ENCODE results near the gene CCDC178.
"Not testable (repeated sequence)": the region's sequence is repeated elsewhere in the genome, so short reads cannot be mapped to it uniquely, and the experiment has no call there.

The CCDC178 gene

DNA sequence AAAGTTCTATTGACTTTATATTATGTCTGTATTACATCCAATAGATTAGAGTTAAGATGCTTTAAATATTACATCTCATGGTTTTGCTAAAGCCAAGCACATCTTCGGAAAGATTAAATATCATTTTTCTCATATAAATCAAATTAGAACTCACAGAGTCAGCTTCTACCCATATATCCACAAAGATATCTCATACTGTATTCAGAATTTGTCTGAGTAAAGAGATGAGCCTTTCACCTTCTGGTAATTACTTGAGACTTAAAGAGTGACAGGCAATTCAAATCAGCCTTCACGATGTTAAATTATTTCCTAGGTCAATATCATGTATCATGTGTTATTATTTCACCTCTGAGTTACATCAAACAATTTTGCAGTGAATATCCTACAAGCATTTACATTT lies 13.0 kb downstream of the CCDC178 start:
- H3K27ac ChIP-seq (replicated peaks), result no peak overlapping the region
- no peak for DNase-seq (ENCODE audit: low read depth in 1 of 2, low spot score in 1 of 2)
- TF ChIP-seq, protein P1, sequence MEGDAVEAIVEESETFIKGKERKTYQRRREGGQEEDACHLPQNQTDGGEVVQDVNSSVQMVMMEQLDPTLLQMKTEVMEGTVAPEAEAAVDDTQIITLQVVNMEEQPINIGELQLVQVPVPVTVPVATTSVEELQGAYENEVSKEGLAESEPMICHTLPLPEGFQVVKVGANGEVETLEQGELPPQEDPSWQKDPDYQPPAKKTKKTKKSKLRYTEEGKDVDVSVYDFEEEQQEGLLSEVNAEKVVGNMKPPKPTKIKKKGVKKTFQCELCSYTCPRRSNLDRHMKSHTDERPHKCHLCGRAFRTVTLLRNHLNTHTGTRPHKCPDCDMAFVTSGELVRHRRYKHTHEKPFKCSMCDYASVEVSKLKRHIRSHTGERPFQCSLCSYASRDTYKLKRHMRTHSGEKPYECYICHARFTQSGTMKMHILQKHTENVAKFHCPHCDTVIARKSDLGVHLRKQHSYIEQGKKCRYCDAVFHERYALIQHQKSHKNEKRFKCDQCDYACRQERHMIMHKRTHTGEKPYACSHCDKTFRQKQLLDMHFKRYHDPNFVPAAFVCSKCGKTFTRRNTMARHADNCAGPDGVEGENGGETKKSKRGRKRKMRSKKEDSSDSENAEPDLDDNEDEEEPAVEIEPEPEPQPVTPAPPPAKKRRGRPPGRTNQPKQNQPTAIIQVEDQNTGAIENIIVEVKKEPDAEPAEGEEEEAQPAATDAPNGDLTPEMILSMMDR (IDR thresholded peaks at IDR 0.05; ENCODE audit: insufficient read depth, low read length), result no peak
- TF ChIP-seq GABPA (IDR thresholded peaks at IDR 0.05; ENCODE audit: low read depth) (no peak), SPI1 (IDR thresholded peaks at IDR 0.05; ENCODE audit: borderline replicate concordance, low read depth) (no peak), POLR2AphosphoS5 (IDR thresholded peaks at IDR 0.05; ENCODE audit: low read depth) (no peak)
- TF ChIP-seq, protein P2, sequence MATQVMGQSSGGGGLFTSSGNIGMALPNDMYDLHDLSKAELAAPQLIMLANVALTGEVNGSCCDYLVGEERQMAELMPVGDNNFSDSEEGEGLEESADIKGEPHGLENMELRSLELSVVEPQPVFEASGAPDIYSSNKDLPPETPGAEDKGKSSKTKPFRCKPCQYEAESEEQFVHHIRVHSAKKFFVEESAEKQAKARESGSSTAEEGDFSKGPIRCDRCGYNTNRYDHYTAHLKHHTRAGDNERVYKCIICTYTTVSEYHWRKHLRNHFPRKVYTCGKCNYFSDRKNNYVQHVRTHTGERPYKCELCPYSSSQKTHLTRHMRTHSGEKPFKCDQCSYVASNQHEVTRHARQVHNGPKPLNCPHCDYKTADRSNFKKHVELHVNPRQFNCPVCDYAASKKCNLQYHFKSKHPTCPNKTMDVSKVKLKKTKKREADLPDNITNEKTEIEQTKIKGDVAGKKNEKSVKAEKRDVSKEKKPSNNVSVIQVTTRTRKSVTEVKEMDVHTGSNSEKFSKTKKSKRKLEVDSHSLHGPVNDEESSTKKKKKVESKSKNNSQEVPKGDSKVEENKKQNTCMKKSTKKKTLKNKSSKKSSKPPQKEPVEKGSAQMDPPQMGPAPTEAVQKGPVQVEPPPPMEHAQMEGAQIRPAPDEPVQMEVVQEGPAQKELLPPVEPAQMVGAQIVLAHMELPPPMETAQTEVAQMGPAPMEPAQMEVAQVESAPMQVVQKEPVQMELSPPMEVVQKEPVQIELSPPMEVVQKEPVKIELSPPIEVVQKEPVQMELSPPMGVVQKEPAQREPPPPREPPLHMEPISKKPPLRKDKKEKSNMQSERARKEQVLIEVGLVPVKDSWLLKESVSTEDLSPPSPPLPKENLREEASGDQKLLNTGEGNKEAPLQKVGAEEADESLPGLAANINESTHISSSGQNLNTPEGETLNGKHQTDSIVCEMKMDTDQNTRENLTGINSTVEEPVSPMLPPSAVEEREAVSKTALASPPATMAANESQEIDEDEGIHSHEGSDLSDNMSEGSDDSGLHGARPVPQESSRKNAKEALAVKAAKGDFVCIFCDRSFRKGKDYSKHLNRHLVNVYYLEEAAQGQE (IDR thresholded peaks at IDR 0.05; ENCODE audit: insufficient replicate concordance, low read depth), result no peak
- no peaks in the 10 kb centered on the region for H3K27me3 ChIP-seq (ENCODE audit: insufficient read depth, poor library complexity, severe bottlenecking)
- no peak overlapping the region for H3K4me3 ChIP-seq (replicated peaks; ENCODE audit: insufficient read depth, low read length)

DNA sequence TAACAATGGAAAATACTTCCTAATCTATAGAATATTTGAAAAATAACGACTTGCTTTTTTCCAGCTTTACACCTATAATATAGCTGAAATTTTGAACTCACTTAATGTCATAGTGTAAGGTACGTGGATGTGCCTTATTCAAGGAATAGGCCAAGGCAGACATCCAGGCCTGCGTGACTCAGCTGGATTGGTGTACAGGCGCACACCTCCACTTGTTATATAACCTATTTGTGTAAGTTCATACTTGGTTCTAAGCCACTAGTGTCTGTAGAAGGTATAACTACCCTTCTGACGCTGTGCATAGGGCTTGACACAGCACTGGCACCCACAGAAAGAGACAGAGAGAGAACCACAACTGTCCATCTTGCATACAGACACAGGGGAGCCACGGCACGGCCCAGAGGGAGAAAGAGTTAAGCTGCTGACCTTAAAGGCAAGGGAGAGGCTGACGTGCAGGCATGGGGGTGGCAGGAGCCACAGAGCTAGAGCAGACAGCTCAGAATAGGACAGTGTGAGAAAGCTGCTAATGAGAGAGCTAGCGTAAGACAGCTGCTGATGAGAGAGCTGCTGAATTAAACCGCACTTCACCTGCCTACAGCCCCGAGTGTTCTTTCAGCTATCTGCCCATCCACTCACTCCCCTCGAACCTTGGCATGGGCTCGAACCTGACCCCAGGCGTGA lies 16.1 kb downstream of the CCDC178 start:
- Histone ChIP-seq H3K27me3 (ENCODE audit: insufficient read depth, poor library complexity, severe bottlenecking) (no peaks in the 10 kb centered on the region), H3K27ac (replicated peaks) (no peak overlapping the region), H3K4me3 (replicated peaks; ENCODE audit: insufficient read depth, low read length) (no peak overlapping the region)
- TF ChIP-seq, protein P2 (IDR thresholded peaks at IDR 0.05; ENCODE audit: insufficient replicate concordance, low read depth), result no peak
- TF ChIP-seq GABPA (IDR thresholded peaks at IDR 0.05; ENCODE audit: low read depth) (no peak), POLR2AphosphoS5 (IDR thresholded peaks at IDR 0.05; ENCODE audit: low read depth) (no peak), SPI1 (IDR thresholded peaks at IDR 0.05; ENCODE audit: borderline replicate concordance, low read depth) (no peak)
- TF ChIP-seq, protein P1 (IDR thresholded peaks at IDR 0.05; ENCODE audit: insufficient read depth, low read length), result no peak
- DNase-seq (ENCODE audit: low read depth in 1 of 2, low spot score in 1 of 2), result no peak

DNA sequence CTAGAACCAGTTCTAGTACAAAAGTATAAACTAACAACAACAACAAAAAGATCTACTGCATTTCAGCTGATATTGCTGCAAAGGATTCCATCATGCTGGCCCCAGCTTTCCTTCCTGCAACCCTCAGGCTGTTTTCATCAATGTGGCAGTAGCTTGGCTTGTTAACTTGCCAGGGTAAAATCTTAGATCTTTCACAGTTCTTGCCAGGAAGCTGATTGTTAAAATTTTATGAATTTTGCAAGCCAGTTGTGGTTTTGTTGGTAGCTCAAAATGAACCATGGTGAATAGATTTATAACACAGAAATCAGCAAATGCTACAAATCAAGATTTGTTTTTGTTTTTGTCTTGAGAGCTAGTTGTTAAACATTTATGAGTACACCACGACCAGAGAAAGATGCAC lies 19.3 kb downstream of the CCDC178 start:
- no peak for TF ChIP-seq GABPA (IDR thresholded peaks at IDR 0.05; ENCODE audit: low read depth)
- TF ChIP-seq SPI1 (IDR thresholded peaks at IDR 0.05; ENCODE audit: borderline replicate concordance, low read depth), result no peak
- Histone ChIP-seq H3K27ac (replicated peaks) (no peak overlapping the region), H3K4me3 (replicated peaks; ENCODE audit: insufficient read depth, low read length) (no peak overlapping the region), H3K27me3 (ENCODE audit: insufficient read depth, poor library complexity, severe bottlenecking) (no peaks in the 10 kb centered on the region)
- DNase-seq (ENCODE audit: low read depth in 1 of 2, low spot score in 1 of 2), result no peak

DNA sequence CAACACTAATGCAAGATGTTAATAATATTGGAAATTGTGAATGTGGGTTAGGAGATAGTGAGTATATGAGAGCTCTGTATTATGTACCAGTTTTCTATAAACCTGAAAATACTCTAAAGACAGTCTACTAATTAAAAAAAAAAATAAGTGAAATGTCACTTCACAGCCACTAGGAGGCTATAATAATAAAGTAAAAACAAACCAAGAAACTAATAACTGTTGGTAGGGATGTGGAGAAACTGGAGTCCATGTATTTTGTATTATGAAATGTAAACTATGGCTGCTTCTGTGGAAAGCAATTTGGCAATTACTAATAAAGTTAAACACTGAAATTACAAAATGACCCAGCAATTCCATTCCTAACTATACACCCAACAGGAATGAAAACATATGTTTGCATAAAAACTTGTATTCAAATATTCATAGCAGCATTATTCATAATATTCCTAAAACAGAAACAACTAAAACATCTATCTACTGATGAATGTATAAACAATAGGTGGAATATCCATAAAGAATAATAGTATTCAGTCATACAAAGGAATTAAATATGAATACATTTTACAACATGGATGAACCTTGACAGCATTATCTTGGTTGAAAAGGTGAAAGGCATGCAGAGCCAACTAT lies 36.2 kb downstream of the CCDC178 start:
- TF ChIP-seq GABPA (IDR thresholded peaks at IDR 0.05; ENCODE audit: low read depth) (no peak), POLR2AphosphoS5 (IDR thresholded peaks at IDR 0.05; ENCODE audit: low read depth) (no peak)
- TF ChIP-seq, protein P1 (IDR thresholded peaks at IDR 0.05; ENCODE audit: insufficient read depth, low read length), result peak; percentile 9
- TF ChIP-seq, protein P2 (IDR thresholded peaks at IDR 0.05; ENCODE audit: insufficient replicate concordance, low read depth), result no peak
- Histone ChIP-seq H3K4me3 (replicated peaks; ENCODE audit: insufficient read depth, low read length) (no peak overlapping the region), H3K27ac (replicated peaks) (no peak overlapping the region), H3K27me3 (ENCODE audit: insufficient read depth, poor library complexity, severe bottlenecking) (no peaks in the 10 kb centered on the region)
- DNase-seq (ENCODE audit: low read depth in 1 of 2, low spot score in 1 of 2), result no peak

DNA sequence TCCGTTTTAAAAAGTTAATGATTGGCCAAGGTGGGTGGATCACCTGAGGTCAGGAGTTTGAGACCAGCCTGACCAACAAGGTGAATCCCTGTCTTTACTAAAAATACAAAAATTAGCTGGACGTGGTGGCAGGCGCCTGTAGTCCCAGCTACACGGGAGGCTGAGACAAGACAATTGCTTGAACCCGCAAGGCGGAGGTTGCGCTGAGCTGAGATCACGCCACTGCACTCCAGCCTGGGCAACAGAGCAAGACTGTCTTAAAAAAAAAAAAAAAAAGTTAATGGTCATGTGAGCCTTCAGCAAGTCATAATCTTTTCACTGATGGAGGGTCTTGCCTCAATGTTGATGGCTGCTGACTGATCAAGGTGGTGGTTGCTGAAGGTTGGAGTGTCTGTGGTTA lies 41.6 kb downstream of the CCDC178 start:
- H3K4me3 ChIP-seq (replicated peaks; ENCODE audit: insufficient read depth, low read length); H3K27ac ChIP-seq (replicated peaks); H3K27me3 ChIP-seq (ENCODE audit: insufficient read depth, poor library complexity, severe bottlenecking); DNase-seq (ENCODE audit: low read depth in 1 of 2, low spot score in 1 of 2): not testable (repeated sequence)

Data from HL-60 (cell line).